Peyer's patch (tissue), 4 donors: ENCODE data around the gene CAMSAP3. TPM values are rescaled to one million over a fixed set of nuclear protein-coding genes. Genes with fewer than 3 reads are reported as not detected.

Experiments
- DNase-seq, 3 donors: peaks; one replicate each; pipeline ENCODE4 v3.0.0-alpha.2; 2017 to 2019
- H3K27ac ChIP-seq, 4 donors: fragments of 200-600 bp; sonication (generic); one replicate each; pipeline ENCODE4 v1.5.1; 2016 to 2019
- H3K27me3 ChIP-seq, 2 donors: fragments of 200-600 bp; sonication (generic); one replicate each; pipeline ENCODE4 v1.5.1; 2019
- H3K36me3 ChIP-seq, 3 donors: fragments of 200-600 bp; sonication (generic); one replicate each; pipeline ENCODE4 v1.5.1; 2016 to 2019
- H3K4me1 ChIP-seq, 4 donors: fragments of 200-600 bp; sonication (generic); one replicate each; pipeline ENCODE4 v1.5.1; 2016 to 2019
- H3K4me3 ChIP-seq, 4 donors: fragments of 200-600 bp; sonication (generic); 1 replicate in 3 of 4; 2 replicates in 1 of 4; pipeline ENCODE4 v1.5.1; 2016 to 2019; ENCODE audit warnings: mild to moderate bottlenecking in 1 of 4
- H3K9me3 ChIP-seq, 4 donors: fragments of 200-600 bp; sonication (generic); one replicate each; pipeline ENCODE4 v1.5.1; 2016 to 2019; ENCODE audit warnings: mild to moderate bottlenecking in 1 of 4
- POLR2A ChIP-seq, 2 donors: fragments of 450-650 bp; IDR thresholded peaks; one replicate each; pipeline ENCODE4 v1.5.1; 2017; ENCODE audit warnings: antibody characterized with exemption in 2 of 2, mild to moderate bottlenecking in 2 of 2, moderate library complexity in 2 of 2
- total RNA-seq, 4 donors: library from RNA; depleted of rRNA; stranded (reverse); fragments of >200 nt; gene quantifications; one replicate each; pipeline ENCODE4 v1.1.0, GENCODE V29; 2016
- TF ChIP-seq, protein P1 (sequence below), 6 experiments: fragments of 450-650 bp in 4 of 6; fragments of 200-600 bp in 2 of 6; sonication (generic) in 1 of 6; IDR thresholded peaks; one replicate each; pipeline ENCODE4 v1.5.1; 2017 to 2019; ENCODE audit warnings: antibody characterized with exemption in 6 of 6, mild to moderate bottlenecking in 3 of 6, moderate library complexity in 1 of 6

The CAMSAP3 gene
- total RNA-seq, 4 donors from 2014 or later: 24.8 to 71.7 (median 60.3) TPM

DNA sequence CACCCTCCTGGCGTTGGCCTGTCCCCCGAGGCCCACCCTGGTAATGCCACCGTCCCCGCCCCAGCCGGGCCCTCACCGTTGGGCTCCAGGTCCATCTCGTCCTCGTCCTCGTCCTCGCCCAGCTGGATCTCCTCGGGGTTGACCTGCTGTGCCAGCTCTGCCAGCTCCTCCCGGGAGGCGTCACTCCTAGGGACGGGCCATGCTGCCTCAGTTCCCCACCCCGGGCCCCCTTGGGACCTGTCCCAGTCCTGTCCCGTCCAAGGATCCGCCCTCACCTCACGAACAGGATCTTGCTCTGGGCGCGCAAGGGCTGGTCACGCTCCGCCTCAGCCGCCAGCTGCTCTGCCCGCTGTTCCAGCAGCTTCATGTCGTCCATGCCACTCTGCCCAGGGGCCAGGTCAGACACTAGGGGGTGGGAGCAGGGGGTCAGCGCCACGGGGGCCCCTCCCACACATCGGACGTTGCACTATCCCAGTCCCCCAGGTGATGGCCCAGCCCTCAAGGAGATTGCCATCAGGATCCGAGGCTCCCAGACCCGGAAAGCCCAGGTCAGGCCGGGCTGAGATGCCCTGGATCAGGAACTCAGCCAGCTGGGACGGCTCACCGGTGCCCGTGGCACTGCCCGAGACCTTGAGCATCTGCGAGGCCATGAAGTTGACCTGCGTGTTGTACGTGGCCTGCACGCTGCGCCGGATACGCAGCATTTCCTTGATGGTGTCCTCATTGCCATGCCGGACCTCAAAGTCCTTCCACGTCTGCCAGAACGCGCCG is 24.2 kb downstream of the CAMSAP3 start:
- Histone ChIP-seq H3K9me3 (no peaks in the 10 kb centered on the region), H3K4me3 (no peak overlapping the region), H3K27me3 (no peaks in the 10 kb centered on the region), H3K27ac (peak overlapping the region in 3 of 4 donors; percentile 62 to 93 (median 83)), H3K36me3 (peaks cover 0 to 78% (median 0%) of the 10 kb centered on the region in 3 donors), H3K4me1 (peaks cover 0 to 24% (median 3%) of the 10 kb centered on the region in 4 donors)
- no peak for DNase-seq
- TF ChIP-seq POLR2A (IDR thresholded peaks at IDR 0.05): no peak
- TF ChIP-seq, protein P1, sequence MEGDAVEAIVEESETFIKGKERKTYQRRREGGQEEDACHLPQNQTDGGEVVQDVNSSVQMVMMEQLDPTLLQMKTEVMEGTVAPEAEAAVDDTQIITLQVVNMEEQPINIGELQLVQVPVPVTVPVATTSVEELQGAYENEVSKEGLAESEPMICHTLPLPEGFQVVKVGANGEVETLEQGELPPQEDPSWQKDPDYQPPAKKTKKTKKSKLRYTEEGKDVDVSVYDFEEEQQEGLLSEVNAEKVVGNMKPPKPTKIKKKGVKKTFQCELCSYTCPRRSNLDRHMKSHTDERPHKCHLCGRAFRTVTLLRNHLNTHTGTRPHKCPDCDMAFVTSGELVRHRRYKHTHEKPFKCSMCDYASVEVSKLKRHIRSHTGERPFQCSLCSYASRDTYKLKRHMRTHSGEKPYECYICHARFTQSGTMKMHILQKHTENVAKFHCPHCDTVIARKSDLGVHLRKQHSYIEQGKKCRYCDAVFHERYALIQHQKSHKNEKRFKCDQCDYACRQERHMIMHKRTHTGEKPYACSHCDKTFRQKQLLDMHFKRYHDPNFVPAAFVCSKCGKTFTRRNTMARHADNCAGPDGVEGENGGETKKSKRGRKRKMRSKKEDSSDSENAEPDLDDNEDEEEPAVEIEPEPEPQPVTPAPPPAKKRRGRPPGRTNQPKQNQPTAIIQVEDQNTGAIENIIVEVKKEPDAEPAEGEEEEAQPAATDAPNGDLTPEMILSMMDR (IDR thresholded peaks at IDR 0.05): no peak

DNA sequence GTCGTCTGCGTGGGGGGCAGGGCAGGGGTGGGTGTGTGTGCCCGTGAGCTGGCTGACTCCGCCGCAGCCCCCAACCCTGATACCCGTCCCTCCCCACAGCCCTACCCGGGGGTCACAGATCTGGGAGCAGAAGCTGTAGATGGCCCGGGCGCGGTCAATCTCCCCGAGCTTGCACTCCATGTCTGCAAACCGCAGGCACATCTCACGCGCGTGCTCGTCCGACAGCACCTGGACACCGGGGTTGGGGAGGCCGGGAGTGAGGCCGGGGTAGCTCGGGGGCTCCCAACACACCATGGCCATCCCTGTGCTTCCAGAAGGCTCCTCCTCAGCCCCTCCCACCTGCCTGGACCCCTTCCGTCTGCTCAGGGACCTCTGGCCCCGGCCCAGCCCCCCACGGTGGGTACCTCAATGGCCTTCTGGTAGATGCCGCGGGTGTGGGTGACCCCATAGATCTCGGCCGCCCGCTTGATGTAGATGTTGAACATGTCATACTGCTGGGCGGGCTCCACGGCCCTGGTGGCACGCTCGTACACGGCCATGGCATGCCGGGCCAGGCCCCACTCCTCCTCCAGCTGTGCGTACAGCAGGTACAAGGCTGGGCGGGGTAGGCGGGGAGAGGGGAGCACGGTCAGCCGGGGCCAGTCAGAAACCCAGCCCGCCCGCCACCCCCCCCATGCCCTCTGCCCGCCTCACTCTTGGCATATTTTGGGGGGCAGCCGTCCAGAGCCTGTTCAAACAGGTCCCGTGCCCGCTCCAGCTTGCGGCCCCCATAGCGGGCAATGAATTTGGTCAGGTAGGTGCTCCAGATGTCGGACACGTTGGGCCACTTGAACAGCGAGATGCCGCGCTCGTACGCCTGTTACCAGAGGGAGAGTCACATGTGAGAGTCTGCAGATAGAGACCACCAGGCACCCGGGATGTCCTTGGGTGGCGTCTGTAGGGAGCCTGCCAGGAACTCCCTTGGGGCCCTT is 25.1 kb downstream of the CAMSAP3 start:
- Histone ChIP-seq H3K4me1 (peaks cover 0 to 24% (median 3%) of the 10 kb centered on the region in 4 donors), H3K27ac (peak overlapping the region in 1 of 4 donors; percentile 93), H3K36me3 (peaks cover 0 to 79% (median 0%) of the 10 kb centered on the region in 3 donors), H3K27me3 (no peaks in the 10 kb centered on the region), H3K9me3 (no peaks in the 10 kb centered on the region), H3K4me3 (no peak overlapping the region)
- no peak for DNase-seq
- TF ChIP-seq, protein P1 (IDR thresholded peaks at IDR 0.05): no peak

DNA sequence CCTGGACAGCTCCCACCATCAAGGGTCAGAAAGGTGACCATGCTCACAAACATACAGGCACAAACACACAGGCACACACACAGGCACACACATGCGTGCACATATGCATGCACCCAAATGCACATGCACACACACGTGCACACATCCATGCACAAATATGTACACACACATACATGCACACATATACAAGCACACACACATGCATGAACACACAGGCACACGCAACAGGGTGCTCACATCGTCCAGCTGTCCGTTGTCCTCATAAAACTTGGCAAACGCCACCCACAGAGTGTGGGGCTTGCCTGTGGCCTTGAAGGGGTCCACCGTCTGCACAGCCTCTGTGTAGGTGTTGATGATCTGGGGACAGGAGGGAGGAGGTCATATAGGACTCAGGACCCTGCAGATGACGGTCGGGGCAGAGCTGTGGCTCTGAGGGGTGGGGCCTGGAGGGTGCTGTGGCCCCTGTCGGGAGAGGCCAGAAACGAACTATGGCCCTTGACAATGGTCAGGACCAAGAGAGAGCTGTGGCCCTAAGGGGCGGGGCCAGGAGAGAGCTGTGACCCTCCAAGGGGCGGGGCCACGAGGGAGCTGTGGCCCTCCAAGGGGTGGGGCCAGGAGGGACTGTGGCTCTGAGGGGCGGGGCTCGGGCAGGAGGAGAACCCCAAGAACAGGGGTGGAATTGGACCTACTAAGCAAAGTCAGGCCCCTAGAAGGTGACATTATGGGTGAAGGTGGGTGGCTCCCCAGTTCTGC is 27.4 kb downstream of the CAMSAP3 start:
- Histone ChIP-seq H3K27ac (no peak overlapping the region), H3K9me3 (no peaks in the 10 kb centered on the region), H3K4me1 (peaks cover under 1 to 26% (median 4%) of the 10 kb centered on the region in 4 donors), H3K36me3 (peaks cover 0 to 72% (median 0%) of the 10 kb centered on the region in 3 donors), H3K27me3 (no peaks in the 10 kb centered on the region), H3K4me3 (no peak overlapping the region)
- no peak for TF ChIP-seq POLR2A (IDR thresholded peaks at IDR 0.05)
- TF ChIP-seq, protein P1 (IDR thresholded peaks at IDR 0.05): no peak
- DNase-seq: no peak

DNA sequence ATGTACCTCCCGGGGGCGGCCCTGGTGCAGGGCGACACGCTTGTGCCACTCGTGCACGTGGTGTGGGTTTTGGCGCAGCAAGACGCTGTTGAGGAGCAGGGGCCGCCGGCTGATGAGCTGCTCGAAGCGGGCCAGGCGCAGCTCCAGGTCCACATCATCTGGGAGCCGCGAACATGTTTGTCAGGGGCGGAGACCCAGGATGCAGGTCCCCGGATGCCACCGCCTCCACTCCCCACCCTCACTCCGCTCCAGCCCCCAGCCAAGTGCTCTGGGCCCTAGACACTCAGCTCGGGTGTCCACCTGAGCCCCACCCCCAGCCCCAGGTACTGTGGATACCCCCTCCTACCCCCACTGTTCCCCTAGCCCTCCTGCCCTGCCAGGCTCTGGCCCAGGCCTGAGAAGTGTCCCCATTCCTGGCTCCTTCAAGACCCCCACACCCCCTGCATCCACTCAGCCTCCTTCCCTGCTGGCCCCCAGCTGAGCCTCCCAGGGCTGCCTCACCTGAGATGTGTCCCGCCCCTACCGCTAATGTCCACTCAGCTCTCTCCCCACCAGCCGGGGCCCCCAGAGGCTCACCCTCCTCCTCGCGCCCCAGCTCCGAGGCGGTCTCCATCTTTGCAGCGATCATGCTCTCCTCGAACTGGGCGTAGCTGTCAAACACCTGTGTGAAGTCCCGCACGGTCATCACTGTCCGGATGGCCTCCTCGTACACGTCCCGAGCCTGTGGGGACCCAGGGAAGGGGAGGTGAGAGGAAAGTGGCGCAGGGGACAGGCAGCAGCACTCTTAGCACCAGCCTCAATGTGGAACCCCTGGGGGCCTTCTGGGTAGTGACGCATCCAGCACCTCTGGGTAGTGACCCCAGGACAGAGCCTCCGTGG is 28.3 kb downstream of the CAMSAP3 start:
- peaks cover 8 to 27% (median 12%) of the 10 kb centered on the region in 4 donors for H3K4me1 ChIP-seq
- H3K4me3 ChIP-seq: no peak overlapping the region
- H3K36me3 ChIP-seq: peaks cover 0 to 72% (median 0%) of the 10 kb centered on the region in 3 donors
- no peaks in the 10 kb centered on the region for H3K27me3 ChIP-seq
- no peak overlapping the region for H3K27ac ChIP-seq
- TF ChIP-seq POLR2A (IDR thresholded peaks at IDR 0.05): no peak
- TF ChIP-seq, protein P1 (IDR thresholded peaks at IDR 0.05): no peak
- H3K9me3 ChIP-seq: no peaks in the 10 kb centered on the region
- no peak for DNase-seq
